Measurements from ENCODE around the gene NXT1.

DNA sequence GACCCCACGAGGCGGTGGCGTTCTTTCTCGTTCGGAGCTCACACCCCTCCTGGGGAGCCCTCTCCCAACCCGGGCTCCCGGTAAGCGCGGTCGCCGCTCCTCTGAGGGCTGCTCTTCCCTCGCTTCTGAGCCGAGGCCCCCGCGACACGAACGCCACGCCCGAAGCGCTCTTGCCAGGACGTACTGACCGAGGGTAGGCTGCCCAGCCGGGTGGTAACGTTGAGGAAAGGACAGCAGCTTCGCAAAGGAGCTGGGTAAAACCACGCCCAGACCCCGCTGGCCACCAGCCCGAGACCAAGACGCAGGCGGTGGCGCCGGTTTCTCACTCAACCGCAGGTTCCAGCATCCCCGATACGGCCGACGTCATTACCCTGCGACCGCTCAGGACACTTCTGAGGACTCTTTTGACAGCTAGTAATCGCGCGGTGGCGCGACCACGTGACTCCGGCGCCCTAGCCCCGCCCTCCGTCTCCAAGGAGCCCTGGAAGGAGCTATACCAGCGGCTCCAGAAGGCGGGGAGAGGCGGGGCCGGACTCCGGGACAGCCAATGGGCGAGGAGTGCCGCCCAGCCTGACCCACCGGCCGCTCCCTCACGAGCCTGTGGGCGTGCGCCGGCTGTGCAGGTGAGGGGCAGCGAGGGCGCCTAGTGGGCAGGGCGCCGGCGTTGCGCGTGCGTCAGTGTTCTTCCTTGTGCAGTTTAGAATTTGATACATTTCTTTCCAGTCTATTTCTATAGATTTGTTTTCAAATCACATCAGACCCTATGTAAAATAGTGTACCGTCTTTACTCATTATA is 7.4 kb downstream of the NXT1 start:
- TF ChIP-seq, protein P1, sequence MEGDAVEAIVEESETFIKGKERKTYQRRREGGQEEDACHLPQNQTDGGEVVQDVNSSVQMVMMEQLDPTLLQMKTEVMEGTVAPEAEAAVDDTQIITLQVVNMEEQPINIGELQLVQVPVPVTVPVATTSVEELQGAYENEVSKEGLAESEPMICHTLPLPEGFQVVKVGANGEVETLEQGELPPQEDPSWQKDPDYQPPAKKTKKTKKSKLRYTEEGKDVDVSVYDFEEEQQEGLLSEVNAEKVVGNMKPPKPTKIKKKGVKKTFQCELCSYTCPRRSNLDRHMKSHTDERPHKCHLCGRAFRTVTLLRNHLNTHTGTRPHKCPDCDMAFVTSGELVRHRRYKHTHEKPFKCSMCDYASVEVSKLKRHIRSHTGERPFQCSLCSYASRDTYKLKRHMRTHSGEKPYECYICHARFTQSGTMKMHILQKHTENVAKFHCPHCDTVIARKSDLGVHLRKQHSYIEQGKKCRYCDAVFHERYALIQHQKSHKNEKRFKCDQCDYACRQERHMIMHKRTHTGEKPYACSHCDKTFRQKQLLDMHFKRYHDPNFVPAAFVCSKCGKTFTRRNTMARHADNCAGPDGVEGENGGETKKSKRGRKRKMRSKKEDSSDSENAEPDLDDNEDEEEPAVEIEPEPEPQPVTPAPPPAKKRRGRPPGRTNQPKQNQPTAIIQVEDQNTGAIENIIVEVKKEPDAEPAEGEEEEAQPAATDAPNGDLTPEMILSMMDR (IDR thresholded peaks at IDR 0.05) = no peak
- TF ChIP-seq POLR2A (IDR thresholded peaks at IDR 0.05) = no peak
